ENCODE measurements around the gene LY86.
A peak's percentile ranks its signal among the peaks of the same experiment; 100 is the strongest.

GRCh38 chr6:6588064-6588923, at the start of gene LY86:
- TF ChIP-seq POLR2AphosphoS5 (IDR thresholded peaks at IDR 0.05; ENCODE audit: low read depth, low read length) (peak; percentile 70), POLR2A (IDR thresholded peaks at IDR 0.05; ENCODE audit: low read depth, low read length) (peak; percentile 74), TAF1 (IDR thresholded peaks at IDR 0.05; ENCODE audit: low read depth, low read length) (peak; percentile 81), SPI1 (IDR thresholded peaks at IDR 0.05; ENCODE audit: low read depth, low read length) (peak; percentile 97)
